Measurements from ENCODE around the gene SERPIND1.
"Not testable (repeated sequence)": the region's sequence is repeated elsewhere in the genome, so short reads cannot be mapped to it uniquely, and the experiment has no call there.

The SERPIND1 gene, protein sequence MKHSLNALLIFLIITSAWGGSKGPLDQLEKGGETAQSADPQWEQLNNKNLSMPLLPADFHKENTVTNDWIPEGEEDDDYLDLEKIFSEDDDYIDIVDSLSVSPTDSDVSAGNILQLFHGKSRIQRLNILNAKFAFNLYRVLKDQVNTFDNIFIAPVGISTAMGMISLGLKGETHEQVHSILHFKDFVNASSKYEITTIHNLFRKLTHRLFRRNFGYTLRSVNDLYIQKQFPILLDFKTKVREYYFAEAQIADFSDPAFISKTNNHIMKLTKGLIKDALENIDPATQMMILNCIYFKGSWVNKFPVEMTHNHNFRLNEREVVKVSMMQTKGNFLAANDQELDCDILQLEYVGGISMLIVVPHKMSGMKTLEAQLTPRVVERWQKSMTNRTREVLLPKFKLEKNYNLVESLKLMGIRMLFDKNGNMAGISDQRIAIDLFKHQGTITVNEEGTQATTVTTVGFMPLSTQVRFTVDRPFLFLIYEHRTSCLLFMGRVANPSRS

DNA sequence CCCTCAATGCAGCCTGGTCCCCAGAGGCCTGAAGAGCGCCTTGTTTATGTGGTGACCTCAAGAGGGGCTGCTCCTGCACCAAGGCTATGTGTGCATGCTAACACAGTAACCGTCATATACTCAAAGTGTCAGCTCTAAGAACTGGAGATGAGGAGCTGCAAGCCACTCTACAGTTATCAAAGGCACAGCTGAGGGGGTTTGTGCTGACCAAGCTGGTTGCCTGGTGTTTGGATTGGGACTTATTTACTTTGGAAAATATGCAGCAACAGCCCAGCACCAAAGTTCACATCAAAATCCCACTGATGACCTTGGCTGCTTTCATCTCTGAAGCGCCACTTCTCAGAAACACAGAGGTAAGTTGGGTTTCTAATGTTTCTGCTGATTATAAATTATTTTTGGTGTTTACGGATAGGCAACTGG, at the start of gene SERPIND1:
TSS of gene SERPIND1 (plus strand) at position 321 of the 420 bp plus-strand sequence. CDS start 5,200 bp downstream, outside the sequence.
- H3K4me3 Mint-ChIP-seq, result no peak within 1 kb of the TSS
- H3K36me3 Mint-ChIP-seq, result peaks cover 3% of the 10 kb centered on the region
- H3K27me3 Mint-ChIP-seq, result no peaks in the 10 kb centered on the region
- H3K9me3 Mint-ChIP-seq (ENCODE audit: low read depth), result no peaks in the 10 kb centered on the region
- no peak within 1 kb of the TSS for H3K27ac Mint-ChIP-seq
- H3K4me1 Mint-ChIP-seq (ENCODE audit: low read depth), result peaks cover 1% of the 10 kb centered on the region

DNA sequence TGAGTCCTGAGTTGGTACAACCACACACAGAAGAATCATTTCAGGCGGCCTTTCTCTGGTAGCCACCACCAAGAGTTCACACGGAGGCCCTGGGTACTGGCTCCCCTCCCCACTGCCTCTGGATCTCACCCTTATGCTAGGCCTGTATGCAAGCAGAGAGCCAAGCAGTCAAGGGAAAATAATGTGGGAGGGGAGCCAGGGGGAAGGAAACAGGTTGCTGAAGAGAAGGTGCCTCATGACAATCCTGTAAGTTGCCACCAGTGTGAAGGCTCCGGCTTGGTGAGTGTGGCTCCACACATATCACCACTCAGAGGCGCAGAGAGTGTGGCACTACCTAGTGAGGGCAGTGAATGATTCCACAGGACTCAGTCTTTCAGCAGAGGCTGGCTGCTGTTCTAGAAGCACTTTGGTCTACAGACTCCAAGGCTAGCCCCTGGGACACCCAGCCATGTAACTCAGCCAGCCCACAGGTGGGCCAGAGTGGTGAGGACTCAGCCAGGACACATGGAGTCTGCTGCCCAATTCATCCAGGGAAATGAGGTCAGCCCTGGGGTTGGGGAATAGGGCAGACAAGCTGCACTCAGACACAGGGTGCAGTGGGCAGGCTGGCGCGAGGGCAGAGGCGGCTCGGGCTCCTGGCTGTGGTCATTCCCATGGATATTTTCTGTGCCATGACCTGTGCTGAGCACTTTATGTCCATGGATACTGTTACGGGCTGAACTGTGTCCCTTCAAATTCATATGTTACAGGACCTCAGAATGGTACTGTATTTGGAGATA, 49.0 kb upstream of the SERPIND1 start:
- H3K36me3 Mint-ChIP-seq, result peaks cover 3% of the 10 kb centered on the region
- H3K9me3 Mint-ChIP-seq (ENCODE audit: low read depth), result no peaks in the 10 kb centered on the region
- no peak overlapping the region for H3K4me3 Mint-ChIP-seq
- no peaks in the 10 kb centered on the region for H3K27me3 Mint-ChIP-seq
- no peaks in the 10 kb centered on the region for H3K4me1 Mint-ChIP-seq (ENCODE audit: low read depth)
- H3K27ac Mint-ChIP-seq, result no peak overlapping the region

DNA sequence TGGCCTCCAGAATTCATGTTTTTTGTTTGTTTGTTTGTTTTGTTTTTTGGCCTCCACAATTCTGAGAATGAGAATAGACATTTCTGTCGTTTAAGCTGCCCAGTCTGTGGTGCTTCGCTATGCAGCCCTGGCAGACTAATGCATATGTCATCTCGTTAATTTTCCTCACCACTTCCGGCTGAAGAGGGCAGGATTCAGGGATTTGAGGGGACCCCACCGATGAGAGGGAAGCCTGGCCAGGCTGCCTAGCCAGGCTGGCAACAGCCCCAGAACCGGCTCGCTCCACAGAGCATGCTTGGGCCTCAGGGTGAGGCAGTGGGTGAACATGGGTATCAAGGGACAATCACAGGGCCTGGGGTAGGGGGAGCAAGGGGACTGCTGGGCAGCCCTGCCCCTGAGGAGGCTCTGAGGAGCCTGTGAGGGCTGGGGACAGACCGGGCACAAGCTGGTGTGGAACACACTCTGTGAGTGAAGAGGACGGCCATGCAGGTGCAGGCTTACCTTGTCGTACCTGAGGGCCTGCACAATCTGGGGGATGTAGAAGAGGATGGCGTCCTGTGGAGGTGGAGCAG, 47.8 kb upstream of the SERPIND1 start:
- Mint-ChIP-seq H3K27ac (no peak overlapping the region), H3K9me3 (ENCODE audit: low read depth) (no peaks in the 10 kb centered on the region), H3K36me3 (peaks cover 3% of the 10 kb centered on the region), H3K4me1 (ENCODE audit: low read depth) (no peaks in the 10 kb centered on the region), H3K4me3 (no peak overlapping the region), H3K27me3 (no peaks in the 10 kb centered on the region)

DNA sequence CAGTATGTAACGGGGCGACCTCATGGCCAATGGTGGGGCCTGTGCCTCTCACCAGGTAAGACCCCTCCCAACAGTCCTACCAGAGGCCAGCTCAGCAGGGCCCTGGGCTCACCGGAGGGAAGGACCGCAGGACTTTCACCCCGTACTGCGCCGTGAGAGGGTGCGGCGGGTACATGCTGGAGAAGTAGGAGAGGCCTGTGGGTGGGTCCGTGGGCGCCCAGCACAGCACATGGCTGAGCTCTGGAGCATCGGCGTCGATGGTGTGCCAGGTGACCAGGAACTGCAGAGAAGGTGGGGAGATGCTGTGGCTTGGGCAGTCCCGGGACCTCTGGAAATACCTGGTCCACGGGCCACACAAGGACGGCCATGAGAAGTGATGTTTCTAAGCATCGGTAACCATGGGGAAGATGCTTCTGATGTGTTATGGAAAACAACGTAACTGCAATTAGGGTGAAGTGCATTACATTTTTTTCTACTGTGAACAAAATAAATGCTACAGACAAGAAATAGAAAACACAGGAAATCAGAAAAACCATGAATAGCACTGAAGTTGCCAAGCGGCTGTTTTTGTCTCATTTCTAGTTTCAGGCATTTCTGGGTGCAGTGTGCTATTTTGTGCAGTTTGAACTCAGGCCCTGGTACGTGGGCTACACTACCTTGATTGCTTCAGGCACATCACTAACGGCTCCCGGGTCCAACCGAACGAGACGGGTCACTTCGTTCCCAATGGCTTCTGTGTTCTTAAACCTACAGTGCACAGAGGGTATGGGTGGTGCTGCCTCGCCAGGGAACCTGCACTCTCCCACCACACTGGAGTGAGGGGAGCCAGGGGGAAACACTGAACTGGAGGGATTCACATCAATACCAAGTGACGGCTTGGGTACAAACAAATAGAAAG, 46.5 kb upstream of the SERPIND1 start:
- H3K4me1 Mint-ChIP-seq (ENCODE audit: low read depth), result no peaks in the 10 kb centered on the region
- H3K9me3 Mint-ChIP-seq (ENCODE audit: low read depth), result no peaks in the 10 kb centered on the region
- H3K27ac Mint-ChIP-seq, result no peak overlapping the region
- no peak overlapping the region for H3K4me3 Mint-ChIP-seq
- H3K36me3 Mint-ChIP-seq, result peaks cover 3% of the 10 kb centered on the region
- H3K27me3 Mint-ChIP-seq, result no peaks in the 10 kb centered on the region

DNA sequence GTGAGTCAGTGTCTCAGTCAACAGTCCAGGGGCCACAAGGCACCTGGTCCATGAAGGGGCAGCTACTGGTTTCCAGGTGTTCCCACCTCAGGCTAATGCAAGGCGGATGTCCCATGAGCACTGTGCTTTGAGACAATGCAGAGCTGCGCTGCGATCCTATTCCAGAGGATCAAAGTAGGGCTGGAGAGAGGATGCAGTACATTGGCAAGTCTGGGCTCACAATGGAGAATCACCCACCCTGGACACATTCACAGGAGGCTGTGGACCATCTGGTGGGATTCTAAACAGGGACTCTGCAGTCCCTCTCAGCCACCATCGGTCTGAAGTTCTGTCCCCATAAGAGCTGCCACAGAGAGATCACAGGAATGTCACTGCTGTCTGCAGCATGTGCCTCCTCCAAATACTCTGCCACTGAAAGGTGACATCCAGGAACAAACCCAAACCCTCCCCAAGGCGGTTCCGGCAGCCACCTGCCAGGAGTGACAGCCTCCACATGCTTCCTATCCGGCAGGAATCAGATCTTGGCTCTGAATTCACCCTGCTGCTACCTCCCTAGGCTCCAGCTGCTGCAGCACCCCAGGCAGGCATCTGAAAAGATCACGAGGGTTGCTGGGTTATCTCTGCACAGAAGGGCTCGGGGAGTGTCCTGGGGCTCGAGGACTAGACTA, 45.3 kb upstream of the SERPIND1 start:
- H3K27ac Mint-ChIP-seq, result no peak overlapping the region
- peaks cover 3% of the 10 kb centered on the region for H3K36me3 Mint-ChIP-seq

DNA sequence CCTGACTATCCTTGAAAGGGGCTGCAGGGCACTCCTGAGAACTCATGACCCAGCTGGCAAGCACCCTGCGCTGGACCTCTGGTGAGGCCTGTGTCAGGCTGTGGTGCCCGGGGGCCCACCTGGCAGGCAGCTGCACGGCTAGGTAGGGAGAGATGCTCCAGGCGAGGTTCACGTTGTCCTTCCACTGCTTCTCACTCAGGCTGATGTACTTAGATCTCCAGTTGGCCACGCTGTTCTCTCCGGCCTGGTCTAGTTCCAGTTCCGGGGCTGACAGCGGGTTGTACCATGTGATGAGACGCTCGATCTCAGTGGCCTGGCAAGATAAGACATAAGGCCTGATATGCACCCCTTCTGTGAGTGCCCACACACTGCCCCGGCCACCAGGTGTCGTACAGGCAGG, 44.7 kb upstream of the SERPIND1 start:
- H3K4me1 Mint-ChIP-seq (ENCODE audit: low read depth), result no peaks in the 10 kb centered on the region
- H3K27ac Mint-ChIP-seq, result no peak overlapping the region
- H3K36me3 Mint-ChIP-seq, result peaks cover 3% of the 10 kb centered on the region
- H3K4me3 Mint-ChIP-seq, result no peak overlapping the region
- no peaks in the 10 kb centered on the region for H3K27me3 Mint-ChIP-seq
- no peaks in the 10 kb centered on the region for H3K9me3 Mint-ChIP-seq (ENCODE audit: low read depth)

More for the DNA sequence above, 45.3 kb upstream of the SERPIND1 start:
- no peaks in the 10 kb centered on the region for H3K27me3 Mint-ChIP-seq
- no peaks in the 10 kb centered on the region for H3K9me3 Mint-ChIP-seq (ENCODE audit: low read depth)
- H3K4me1 Mint-ChIP-seq (ENCODE audit: low read depth), result no peaks in the 10 kb centered on the region
- no peak overlapping the region for H3K4me3 Mint-ChIP-seq

DNA sequence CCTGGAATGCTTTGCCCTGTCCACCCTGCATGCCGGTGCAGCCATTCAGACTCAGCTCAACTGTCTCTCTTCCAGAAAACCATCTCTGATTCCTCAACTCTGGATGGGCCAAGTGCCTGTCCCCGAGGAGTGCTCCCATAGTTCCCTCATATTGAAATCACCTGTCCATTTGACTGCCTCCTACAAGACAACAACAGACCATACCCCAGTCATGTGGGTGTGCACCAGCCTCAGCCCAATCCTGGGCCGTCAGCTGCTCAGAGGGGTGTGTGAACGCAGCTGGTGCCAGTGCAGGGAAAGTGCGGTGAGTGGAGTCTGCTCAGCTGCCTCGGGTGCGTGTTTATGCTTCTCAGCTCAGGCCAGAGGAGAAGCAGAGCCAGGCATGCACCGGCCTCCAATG, 41.5 kb upstream of the SERPIND1 start:
- H3K27me3 Mint-ChIP-seq; H3K4me1 Mint-ChIP-seq (ENCODE audit: low read depth); H3K27ac Mint-ChIP-seq; H3K36me3 Mint-ChIP-seq; H3K9me3 Mint-ChIP-seq (ENCODE audit: low read depth); H3K4me3 Mint-ChIP-seq: not testable (repeated sequence)

DNA sequence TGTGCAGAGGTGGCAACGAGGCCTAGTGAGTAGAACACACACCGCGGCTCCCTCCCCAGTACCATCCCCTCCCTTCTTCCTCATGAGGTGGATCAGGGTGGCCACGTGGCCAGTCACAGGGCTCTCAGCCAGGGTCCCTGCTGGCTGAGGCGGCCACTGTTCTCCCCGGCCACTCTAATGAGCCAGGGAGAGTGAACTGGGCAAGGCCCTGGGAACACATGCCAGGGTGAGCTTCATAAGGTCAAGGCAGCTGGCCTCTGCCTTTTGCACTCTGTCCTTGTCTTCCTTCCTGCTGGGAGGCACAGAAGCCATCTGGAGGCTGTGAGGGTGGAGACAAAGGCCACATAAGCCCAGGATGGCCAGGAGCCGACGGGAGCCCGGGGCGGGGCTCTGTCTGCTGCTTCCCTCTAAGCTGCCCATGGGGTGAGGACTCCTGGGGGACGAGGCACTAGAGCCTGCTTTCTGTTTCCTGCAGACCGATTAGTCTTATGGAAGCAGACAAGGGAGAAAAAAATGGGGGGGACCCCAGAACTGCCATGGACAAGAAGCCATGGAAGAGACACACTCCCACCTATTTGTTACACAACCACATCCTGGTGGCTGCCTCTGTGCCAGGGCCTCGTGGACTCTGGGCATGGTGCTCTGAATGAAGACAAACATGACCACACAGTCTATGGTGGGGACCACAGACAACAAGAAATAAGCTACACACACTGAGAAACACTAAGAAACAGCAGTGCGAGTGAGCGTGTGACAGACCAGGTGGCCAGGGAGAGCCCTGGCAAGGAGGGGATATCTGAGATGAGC, 38.4 kb upstream of the SERPIND1 start:
- H3K9me3 Mint-ChIP-seq (ENCODE audit: low read depth); H3K27me3 Mint-ChIP-seq; H3K36me3 Mint-ChIP-seq; H3K27ac Mint-ChIP-seq; H3K4me1 Mint-ChIP-seq (ENCODE audit: low read depth); H3K4me3 Mint-ChIP-seq: not testable (repeated sequence)

DNA sequence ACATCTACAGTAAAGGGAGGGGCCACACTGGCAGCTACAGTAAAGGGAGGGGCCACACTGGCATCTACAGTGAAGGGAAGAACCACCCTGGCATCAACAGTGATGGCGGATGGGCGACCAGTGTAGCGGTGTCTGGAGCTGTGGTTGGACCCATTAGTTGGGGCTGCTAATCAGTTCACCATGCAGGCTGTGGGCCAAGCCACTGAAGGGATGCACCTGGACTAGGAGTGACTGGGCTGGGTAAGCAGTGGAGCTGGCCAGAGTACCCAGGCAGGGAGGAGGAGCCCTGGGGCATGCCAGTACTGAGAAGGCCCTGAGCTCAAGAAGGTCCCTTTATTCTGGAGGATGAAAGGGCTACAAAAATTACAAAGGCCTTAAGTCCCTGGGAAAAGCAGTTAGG, 37.0 kb upstream of the SERPIND1 start:
- not testable (repeated sequence) for H3K27me3 Mint-ChIP-seq; H3K36me3 Mint-ChIP-seq; H3K4me3 Mint-ChIP-seq; H3K4me1 Mint-ChIP-seq (ENCODE audit: low read depth); H3K27ac Mint-ChIP-seq; H3K9me3 Mint-ChIP-seq (ENCODE audit: low read depth)

DNA sequence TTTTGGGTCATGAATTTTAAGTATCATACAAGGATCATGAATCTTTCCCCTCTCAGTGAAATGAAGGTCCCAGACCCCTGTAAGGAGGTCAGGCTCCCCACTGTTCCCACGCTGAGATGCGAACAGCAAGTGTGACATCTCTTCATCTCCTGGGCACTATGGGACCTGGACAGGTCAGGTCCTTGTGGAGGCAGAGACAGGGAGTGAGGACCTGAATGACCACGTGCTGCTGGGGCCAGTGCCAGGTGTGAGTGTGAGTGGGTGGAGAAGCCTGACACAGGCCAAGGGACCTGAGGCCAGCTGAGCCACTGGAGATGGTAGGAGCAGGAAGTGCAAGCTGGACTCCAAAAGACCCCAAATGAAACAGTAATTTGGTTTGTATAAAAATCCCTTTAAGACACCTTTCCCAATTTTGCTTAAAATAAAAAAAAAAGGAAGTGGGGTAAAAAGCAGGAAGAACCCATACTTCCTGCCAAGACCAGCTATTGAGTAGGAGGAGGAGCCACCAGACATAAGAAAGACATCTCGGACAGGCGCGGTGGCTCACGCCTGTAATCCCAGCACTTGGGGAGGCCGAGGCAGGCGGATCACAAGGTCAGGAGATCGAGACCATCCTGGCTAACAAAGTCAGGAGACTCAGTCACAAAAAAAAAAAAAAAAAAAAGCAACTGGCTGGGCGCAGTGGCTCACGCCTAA, 35.4 kb upstream of the SERPIND1 start:
- H3K9me3 Mint-ChIP-seq (ENCODE audit: low read depth), result no peaks in the 10 kb centered on the region

DNA sequence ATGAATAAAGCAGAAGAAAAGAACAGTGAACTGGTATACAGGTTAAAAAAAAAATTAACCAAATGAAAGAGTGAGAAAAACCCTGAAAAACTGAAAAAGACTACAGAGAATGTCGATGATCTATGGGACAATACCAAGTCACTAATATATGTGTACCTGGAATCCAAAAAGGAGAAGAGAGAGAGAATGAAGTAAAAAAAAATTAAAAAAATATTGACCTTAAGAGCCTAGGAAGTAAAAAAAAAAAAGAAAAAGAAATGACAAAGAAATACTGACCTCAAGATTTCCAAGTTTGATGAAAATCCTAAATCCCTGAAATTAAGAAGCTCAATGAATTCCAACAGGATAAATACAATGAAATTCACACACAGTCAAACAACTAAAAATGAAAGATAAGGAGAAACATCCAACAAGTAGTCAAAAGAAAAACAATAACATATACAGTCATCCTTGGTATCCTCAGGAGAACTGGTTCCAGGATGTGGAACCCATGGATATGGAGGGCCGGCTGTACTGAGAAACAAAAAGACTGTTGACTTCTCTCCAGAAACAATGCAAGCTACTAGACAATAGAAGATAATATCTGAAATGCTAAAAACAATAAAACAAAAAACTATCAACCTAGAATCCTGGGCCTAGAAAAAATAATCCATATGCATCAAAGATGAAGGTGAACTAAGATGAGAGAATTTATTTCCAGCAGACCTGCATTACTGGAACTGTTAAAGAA, 33.5 kb upstream of the SERPIND1 start:
- H3K4me1 Mint-ChIP-seq (ENCODE audit: low read depth), result peaks cover 1% of the 10 kb centered on the region
- no peaks in the 10 kb centered on the region for H3K9me3 Mint-ChIP-seq (ENCODE audit: low read depth)
- H3K4me3 Mint-ChIP-seq, result no peak overlapping the region
- no peaks in the 10 kb centered on the region for H3K27me3 Mint-ChIP-seq
- peaks cover 8% of the 10 kb centered on the region for H3K36me3 Mint-ChIP-seq
- H3K27ac Mint-ChIP-seq, result no peak overlapping the region

More for the DNA sequence above, 35.4 kb upstream of the SERPIND1 start:
- H3K27ac Mint-ChIP-seq, result no peak overlapping the region
- peaks cover 8% of the 10 kb centered on the region for H3K36me3 Mint-ChIP-seq
- no peak overlapping the region for H3K4me3 Mint-ChIP-seq
- H3K27me3 Mint-ChIP-seq, result no peaks in the 10 kb centered on the region
- H3K4me1 Mint-ChIP-seq (ENCODE audit: low read depth), result peaks cover 1% of the 10 kb centered on the region

DNA sequence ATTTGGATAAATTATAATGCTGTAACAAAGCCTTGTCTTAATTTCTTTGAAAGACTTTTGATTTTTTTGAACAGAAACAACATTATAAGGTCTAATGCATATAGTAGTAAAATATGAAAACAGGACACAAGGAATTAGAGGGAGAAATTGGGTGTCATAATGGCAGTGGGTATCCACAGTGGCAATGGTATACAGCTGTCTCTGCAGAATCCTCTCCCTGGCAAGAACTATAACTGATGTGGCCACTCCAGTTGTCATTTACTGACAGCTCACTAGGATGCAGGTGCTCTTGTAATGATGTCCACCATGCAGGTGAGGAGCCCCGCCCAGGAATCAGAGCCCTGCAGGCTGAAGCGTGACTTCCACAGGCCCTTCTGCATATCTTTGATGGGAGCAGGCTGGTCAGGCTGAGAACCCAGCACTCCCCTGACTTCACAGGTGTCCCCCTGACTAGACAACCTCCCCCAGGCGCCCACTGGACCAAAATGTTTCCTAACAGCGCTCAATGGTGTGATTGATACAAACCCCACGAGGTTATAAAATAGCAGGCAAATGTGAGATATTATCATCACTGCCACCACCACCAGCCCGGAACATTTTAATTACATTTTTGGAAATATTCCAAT, 32.8 kb upstream of the SERPIND1 start:
- no peaks in the 10 kb centered on the region for H3K9me3 Mint-ChIP-seq (ENCODE audit: low read depth)
- peaks cover 1% of the 10 kb centered on the region for H3K4me1 Mint-ChIP-seq (ENCODE audit: low read depth)
- no peak overlapping the region for H3K4me3 Mint-ChIP-seq
- no peak overlapping the region for H3K27ac Mint-ChIP-seq
- H3K27me3 Mint-ChIP-seq, result no peaks in the 10 kb centered on the region
- H3K36me3 Mint-ChIP-seq, result peaks cover 8% of the 10 kb centered on the region

Data from activated naive CD8-positive, alpha-beta T cell (primary cell).